Lower leg skin (tissue), 3 donors: Measurements from ENCODE around the gene CCDC70.

Experiments
- POLR2A ChIP-seq, 2 donors: fragments of 450-650 bp; IDR thresholded peaks; one replicate each; pipeline ENCODE4 v1.6.1; 2016 to 2017; ENCODE audit warnings: antibody characterized with exemption in 2 of 2, mild to moderate bottlenecking in 1 of 2, moderate library complexity in 1 of 2
- TF ChIP-seq, protein P1 (sequence below), 3 donors: fragments of 450-650 bp; IDR thresholded peaks; one replicate each; pipeline ENCODE4 v1.5.1; 2016; ENCODE audit warnings: antibody characterized with exemption in 3 of 3, mild to moderate bottlenecking in 3 of 3, moderate library complexity in 2 of 3

DNA sequence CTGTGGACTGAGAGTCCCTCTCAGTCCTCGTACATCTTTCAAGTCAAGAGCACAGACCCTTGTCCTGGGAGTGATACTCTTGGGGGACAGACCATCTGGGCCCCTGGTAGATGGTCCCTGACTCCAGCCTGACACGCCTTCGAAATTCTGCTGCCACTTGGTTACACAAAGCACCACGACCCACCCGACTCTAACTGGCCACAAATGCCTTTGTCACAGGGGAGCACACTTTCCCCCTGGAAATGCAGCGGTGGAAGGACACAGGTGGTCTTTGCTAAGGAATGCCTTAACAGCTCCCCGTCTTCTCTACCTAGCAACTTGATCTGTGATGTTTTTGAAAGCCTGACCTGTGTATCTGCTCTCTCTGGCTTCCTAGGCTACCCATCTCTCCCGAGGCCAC is 44.1 kb upstream of the CCDC70 start:
- no peak for TF ChIP-seq POLR2A (IDR thresholded peaks at IDR 0.05)
- TF ChIP-seq, protein P1, sequence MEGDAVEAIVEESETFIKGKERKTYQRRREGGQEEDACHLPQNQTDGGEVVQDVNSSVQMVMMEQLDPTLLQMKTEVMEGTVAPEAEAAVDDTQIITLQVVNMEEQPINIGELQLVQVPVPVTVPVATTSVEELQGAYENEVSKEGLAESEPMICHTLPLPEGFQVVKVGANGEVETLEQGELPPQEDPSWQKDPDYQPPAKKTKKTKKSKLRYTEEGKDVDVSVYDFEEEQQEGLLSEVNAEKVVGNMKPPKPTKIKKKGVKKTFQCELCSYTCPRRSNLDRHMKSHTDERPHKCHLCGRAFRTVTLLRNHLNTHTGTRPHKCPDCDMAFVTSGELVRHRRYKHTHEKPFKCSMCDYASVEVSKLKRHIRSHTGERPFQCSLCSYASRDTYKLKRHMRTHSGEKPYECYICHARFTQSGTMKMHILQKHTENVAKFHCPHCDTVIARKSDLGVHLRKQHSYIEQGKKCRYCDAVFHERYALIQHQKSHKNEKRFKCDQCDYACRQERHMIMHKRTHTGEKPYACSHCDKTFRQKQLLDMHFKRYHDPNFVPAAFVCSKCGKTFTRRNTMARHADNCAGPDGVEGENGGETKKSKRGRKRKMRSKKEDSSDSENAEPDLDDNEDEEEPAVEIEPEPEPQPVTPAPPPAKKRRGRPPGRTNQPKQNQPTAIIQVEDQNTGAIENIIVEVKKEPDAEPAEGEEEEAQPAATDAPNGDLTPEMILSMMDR (IDR thresholded peaks at IDR 0.05), result no peak
